Upper lobe of left lung (tissue), 6 donors: Measurements from ENCODE around the gene NIFK. TPM values are rescaled to one million over a fixed set of nuclear protein-coding genes. Genes with fewer than 3 reads are reported as not detected.

ENCODE experiments used
- ATAC-seq, 2 donors: fragments of 200-7000 bp; cut with Tn5 transposase; one replicate each; pipeline ENCODE4 v1.9.1; 2022; ENCODE audit warnings: mild to moderate bottlenecking in 2 of 2, moderate library complexity in 2 of 2; ENCODE audit not compliant: low FRiP score in 2 of 2
- DNase-seq, 2 donors: peaks; one replicate each; pipeline ENCODE4 v3.0.0-alpha.2; 2019 to 2020
- H3K27ac ChIP-seq, 4 donors: fragments of 200-600 bp; sonication (generic); one replicate each; pipeline ENCODE4 v1.5.1; 2016 to 2019
- H3K27me3 ChIP-seq, 4 donors: fragments of 200-600 bp; sonication (generic); one replicate each; pipeline ENCODE4 v1.5.1; 2017 to 2019
- H3K36me3 ChIP-seq, 4 donors: fragments of 200-600 bp; sonication (generic); one replicate each; pipeline ENCODE4 v1.5.1; 2016 to 2019
- H3K4me1 ChIP-seq, 4 donors: fragments of 200-600 bp; sonication (generic); one replicate each; pipeline ENCODE4 v1.5.1; 2018 to 2019
- H3K4me3 ChIP-seq, 4 donors: fragments of 200-600 bp; sonication (generic); one replicate each; pipeline ENCODE4 v1.5.1; 2017 to 2019; ENCODE audit warnings: mild to moderate bottlenecking in 2 of 4, moderate library complexity in 1 of 4
- H3K9me3 ChIP-seq, 4 donors: fragments of 200-600 bp; sonication (generic); one replicate each; pipeline ENCODE4 v1.5.1; 2018 to 2019
- EP300 ChIP-seq, 4 donors: sonication (generic); formaldehyde crosslinking; IDR thresholded peaks; one replicate each; pipeline ENCODE4 v1.5.1; 2017; ENCODE audit warnings: antibody characterized with exemption in 4 of 4, control low read depth in 2 of 4
- POLR2A ChIP-seq, 4 donors: fragments of 450-650 bp; IDR thresholded peaks; one replicate each; pipeline ENCODE4 v1.5.1; 2016 to 2017; ENCODE audit warnings: antibody characterized with exemption in 4 of 4, mild to moderate bottlenecking in 2 of 4
- POLR2AphosphoS5 ChIP-seq, 2 donors: sonication (generic); formaldehyde crosslinking; IDR thresholded peaks; one replicate each; pipeline ENCODE4 v1.5.1; 2017; ENCODE audit warnings: antibody characterized with exemption in 2 of 2
- WGBS, 2 donors: methylation state at CpG; one replicate each; pipeline ENCODE4 v1.1.5; 2017 to 2018; 5-methylcytosine and 5-hydroxymethylcytosine counted together
- total RNA-seq, 6 donors: library from RNA; depleted of rRNA in 4 of 6; stranded (reverse); fragments of >200 nt in 4 of 6; gene quantifications; one replicate each; pipeline versions ENCODE4 v1.1.0 to v1.2.1, GENCODE V29; 2016 to 2021
- TF ChIP-seq, protein P1 (sequence below), 6 experiments: fragments of 450-650 bp in 4 of 6; fragments of 200-600 bp in 2 of 6; sonication (generic) in 2 of 6; IDR thresholded peaks; one replicate each; pipeline ENCODE4 v1.5.1; 2016 to 2019; ENCODE audit warnings: antibody characterized with exemption in 6 of 6
- donor health status: DM: no; HTN: no; CAD: no; lungs with moderate emphysema.
- donor health status: DM: no; HTN: yes; CAD: no; lungs with severe emphysema.

The NIFK gene
- total RNA-seq, 6 donors from 2014 or later: 10.8 to 57.6 (median 27.4) TPM

DNA sequence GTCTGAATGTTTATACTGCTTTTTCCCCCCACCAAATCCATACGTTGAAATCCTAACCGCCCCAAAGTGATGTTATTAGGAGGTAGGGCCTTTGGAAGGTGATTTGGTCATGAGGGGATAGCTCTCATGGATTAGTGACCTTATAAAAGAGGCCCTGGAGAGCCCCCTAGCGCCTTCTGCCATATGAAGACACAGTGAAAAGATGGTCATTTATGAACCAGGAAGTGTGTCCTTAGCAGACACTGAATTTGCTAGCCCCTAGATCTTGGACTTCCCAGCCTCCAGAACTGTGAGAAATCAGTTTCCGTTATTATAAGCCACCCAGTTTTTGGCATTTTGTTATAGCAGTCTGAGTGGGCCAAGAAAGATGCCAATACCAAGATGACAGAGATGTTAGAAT is 11.5 kb upstream of the NIFK start:
- DNase-seq (no peak), ATAC-seq (peak in 1 of 2 donors; percentile 63)
- 64 to 80% methylated on average over 4 of the region's 4 CpGs for WGBS, 2 donors
- Histone ChIP-seq H3K27ac (no peak overlapping the region), H3K4me3 (no peak overlapping the region), H3K4me1 (no peaks in the 10 kb centered on the region), H3K36me3 (no peaks in the 10 kb centered on the region), H3K27me3 (no peaks in the 10 kb centered on the region), H3K9me3 (no peaks in the 10 kb centered on the region)
- TF ChIP-seq EP300 (IDR thresholded peaks at IDR 0.05): no peak
- TF ChIP-seq, protein P1, sequence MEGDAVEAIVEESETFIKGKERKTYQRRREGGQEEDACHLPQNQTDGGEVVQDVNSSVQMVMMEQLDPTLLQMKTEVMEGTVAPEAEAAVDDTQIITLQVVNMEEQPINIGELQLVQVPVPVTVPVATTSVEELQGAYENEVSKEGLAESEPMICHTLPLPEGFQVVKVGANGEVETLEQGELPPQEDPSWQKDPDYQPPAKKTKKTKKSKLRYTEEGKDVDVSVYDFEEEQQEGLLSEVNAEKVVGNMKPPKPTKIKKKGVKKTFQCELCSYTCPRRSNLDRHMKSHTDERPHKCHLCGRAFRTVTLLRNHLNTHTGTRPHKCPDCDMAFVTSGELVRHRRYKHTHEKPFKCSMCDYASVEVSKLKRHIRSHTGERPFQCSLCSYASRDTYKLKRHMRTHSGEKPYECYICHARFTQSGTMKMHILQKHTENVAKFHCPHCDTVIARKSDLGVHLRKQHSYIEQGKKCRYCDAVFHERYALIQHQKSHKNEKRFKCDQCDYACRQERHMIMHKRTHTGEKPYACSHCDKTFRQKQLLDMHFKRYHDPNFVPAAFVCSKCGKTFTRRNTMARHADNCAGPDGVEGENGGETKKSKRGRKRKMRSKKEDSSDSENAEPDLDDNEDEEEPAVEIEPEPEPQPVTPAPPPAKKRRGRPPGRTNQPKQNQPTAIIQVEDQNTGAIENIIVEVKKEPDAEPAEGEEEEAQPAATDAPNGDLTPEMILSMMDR (IDR thresholded peaks at IDR 0.05): peak in 1 of 6 experiments; percentile 6

DNA sequence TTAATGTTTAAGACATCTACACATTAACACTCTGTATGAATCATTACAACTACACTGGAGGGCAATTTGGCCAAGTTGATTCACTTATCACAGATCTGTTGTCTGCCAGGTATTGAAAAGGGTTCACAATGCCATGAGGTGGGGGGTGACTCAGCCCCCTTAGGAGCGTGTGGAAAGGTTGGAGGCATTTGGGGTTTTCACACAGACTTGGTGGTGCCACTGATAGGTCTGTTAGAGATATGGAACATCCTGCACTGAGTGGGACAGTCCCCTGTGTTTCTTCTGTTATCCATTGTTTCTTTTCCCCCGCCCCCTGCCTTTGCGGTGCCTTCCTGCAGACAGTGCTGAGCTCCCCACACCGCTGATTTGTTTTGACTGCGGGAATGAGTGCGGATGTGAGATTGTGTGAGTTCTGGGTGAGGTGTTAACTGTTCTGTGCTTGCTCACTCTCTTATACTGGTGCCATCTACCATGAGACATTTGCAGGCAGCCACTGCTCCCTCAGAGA is 9.4 kb upstream of the NIFK start:
- Histone ChIP-seq H3K4me1 (no peaks in the 10 kb centered on the region), H3K27me3 (no peaks in the 10 kb centered on the region), H3K4me3 (no peak overlapping the region), H3K27ac (peak overlapping the region in 1 of 4 donors; percentile 42), H3K9me3 (no peaks in the 10 kb centered on the region), H3K36me3 (no peaks in the 10 kb centered on the region)
- DNase-seq: no peak
- no peak for ATAC-seq
- TF ChIP-seq, protein P1 (IDR thresholded peaks at IDR 0.05): no peak
- TF ChIP-seq EP300 (IDR thresholded peaks at IDR 0.05) (no peak), POLR2AphosphoS5 (IDR thresholded peaks at IDR 0.05) (no peak), POLR2A (IDR thresholded peaks at IDR 0.05) (no peak)
- 43 to 56% methylated on average over 6 of the region's 6 CpGs for WGBS, 2 donors

DNA sequence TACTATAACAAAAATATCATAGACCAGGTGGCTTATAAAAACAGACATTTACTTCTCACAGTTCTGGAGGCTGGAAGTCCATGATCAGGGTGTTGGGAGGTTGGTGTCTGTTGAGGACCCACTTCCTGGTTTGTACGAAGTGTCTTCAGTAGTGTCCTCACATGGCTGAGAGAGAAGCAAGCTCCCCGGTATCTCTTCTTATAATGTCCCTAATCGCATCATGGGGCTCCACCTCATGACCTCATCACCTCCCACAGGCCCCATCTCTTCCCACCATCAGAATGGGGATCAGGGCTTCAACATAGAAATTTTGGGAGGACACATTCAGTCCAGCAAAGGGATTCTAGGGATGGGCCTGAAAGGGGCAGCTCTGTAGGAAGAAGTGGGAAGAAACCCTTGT is 4.8 kb upstream of the NIFK start:
- 91 to 93% methylated on average over 3 of the region's 3 CpGs for WGBS, 2 donors

DNA sequence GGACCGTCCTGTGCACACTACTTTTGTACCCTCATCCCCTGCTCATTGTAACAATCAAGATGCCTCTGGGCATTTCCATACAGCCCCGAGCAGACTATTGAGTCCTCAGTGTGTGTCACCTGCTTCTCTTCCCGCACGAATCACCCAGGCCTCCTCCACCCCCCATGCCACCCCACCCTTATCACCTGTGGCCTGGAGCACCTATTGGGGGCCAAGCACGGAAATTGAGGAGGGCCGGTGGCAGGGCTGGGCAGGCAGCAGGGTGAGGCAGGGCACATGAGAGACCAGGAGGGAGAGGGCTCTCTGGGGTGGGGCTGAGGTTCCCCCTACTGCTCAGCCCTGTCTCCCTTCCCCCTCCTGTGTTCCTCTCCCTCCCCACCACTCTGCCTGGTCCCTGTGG is 4.3 kb upstream of the NIFK start:
- Histone ChIP-seq H3K36me3 (no peaks in the 10 kb centered on the region), H3K27me3 (no peaks in the 10 kb centered on the region), H3K4me1 (peaks cover 0 to 10% (median 4%) of the 10 kb centered on the region in 4 donors), H3K4me3 (no peak overlapping the region), H3K9me3 (no peaks in the 10 kb centered on the region), H3K27ac (no peak overlapping the region)
- 77 to 82% methylated on average over 4 to 6 of the region's 6 CpGs for WGBS, 2 donors
- DNase-seq: no peak
- no peak for TF ChIP-seq EP300 (IDR thresholded peaks at IDR 0.05)
- no peak for TF ChIP-seq POLR2AphosphoS5 (IDR thresholded peaks at IDR 0.05)
- TF ChIP-seq POLR2A (IDR thresholded peaks at IDR 0.05): no peak
- TF ChIP-seq, protein P1 (IDR thresholded peaks at IDR 0.05): no peak
- no peak for ATAC-seq

More for the DNA sequence above, 4.8 kb upstream of the NIFK start:
- Histone ChIP-seq H3K36me3 (no peaks in the 10 kb centered on the region), H3K27ac (no peak overlapping the region), H3K9me3 (no peaks in the 10 kb centered on the region), H3K4me1 (peaks cover 0 to 7% (median 4%) of the 10 kb centered on the region in 4 donors), H3K27me3 (no peaks in the 10 kb centered on the region), H3K4me3 (no peak overlapping the region)
- DNase-seq (no peak), ATAC-seq (no peak)
- TF ChIP-seq, protein P1 (IDR thresholded peaks at IDR 0.05): no peak
- no peak for TF ChIP-seq EP300 (IDR thresholded peaks at IDR 0.05)
- TF ChIP-seq POLR2AphosphoS5 (IDR thresholded peaks at IDR 0.05): no peak
- no peak for TF ChIP-seq POLR2A (IDR thresholded peaks at IDR 0.05)

DNA sequence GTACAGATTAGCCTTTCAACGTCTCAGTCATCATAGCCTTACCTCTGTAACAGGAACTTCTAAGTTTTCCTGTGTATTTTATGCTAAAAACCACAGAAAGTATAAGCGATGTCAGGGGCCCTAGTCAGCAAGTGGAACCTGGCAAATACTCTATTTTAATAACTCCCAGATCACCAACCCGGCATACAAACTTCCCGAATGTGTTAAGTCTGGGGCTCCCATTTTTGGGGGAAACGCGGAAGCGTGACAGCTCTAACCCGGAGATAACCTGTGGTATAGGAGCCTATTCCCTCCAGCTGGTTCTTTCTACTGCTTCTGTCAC is 574 bp downstream of the NIFK start:
- peak overlapping the region; percentile 64 to 94 (median 84) for H3K4me3 ChIP-seq
- 0% methylated on average over 7 to 8 of the region's 8 CpGs for WGBS, 2 donors
- no peaks in the 10 kb centered on the region for H3K9me3 ChIP-seq
- ATAC-seq: peak in 1 of 2 donors; percentile 5
- H3K27me3 ChIP-seq: no peaks in the 10 kb centered on the region
- H3K27ac ChIP-seq: peak overlapping the region; percentile 65 to 86 (median 84)
- peaks cover 6 to 20% (median 15%) of the 10 kb centered on the region in 4 donors for H3K4me1 ChIP-seq
- no peak for DNase-seq
- TF ChIP-seq POLR2A (IDR thresholded peaks at IDR 0.05) (no peak), POLR2AphosphoS5 (IDR thresholded peaks at IDR 0.05) (no peak), EP300 (IDR thresholded peaks at IDR 0.05) (no peak)
- TF ChIP-seq, protein P1 (IDR thresholded peaks at IDR 0.05): no peak
- H3K36me3 ChIP-seq: peaks cover 0 to 40% (median 28%) of the 10 kb centered on the region in 4 donors
